ENCODE results near the gene NCKAP5L.

NCKAP5L gene

DNA sequence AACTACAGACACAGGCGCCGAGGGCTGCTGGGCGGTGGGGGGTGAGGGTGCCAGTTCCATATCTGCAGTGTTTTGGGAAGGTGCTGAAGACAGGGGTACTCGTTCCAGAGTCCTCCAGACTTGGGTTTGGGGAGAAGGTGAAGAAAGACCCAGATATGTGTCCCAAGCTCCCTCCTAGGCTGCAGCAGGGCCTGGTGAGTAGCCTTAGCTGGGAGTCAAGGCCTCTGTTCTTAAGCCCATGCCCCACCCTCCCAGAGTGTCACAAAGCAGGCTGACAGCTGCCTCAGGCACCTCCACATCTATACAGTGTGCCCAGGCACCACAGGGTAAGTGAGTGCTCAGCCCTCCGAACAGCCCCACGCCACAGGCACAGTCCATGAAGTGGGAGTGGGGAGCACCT is 4.3 kb downstream of the NCKAP5L start:
- DNase-seq = no peak

DNA sequence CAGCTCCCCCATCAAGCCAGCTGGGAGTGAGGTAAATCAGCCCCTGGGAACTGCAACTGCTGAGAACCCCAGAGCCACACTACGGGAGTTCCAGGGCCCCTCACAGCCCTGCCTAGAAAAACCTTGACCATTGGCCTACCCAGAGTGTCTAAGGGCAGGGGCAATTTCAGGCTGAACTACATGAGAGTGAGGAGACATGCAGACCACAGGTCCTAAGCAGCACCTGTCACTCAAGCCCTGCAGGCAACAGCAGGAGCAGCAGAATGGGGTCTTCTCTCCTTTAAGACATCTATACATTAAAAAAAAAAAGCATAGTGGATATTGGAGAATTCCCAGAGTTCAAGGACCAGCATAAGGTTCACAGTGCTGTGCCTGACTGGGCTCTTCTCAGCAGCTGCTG is 4.9 kb downstream of the NCKAP5L start:
- no peak for DNase-seq

DNA sequence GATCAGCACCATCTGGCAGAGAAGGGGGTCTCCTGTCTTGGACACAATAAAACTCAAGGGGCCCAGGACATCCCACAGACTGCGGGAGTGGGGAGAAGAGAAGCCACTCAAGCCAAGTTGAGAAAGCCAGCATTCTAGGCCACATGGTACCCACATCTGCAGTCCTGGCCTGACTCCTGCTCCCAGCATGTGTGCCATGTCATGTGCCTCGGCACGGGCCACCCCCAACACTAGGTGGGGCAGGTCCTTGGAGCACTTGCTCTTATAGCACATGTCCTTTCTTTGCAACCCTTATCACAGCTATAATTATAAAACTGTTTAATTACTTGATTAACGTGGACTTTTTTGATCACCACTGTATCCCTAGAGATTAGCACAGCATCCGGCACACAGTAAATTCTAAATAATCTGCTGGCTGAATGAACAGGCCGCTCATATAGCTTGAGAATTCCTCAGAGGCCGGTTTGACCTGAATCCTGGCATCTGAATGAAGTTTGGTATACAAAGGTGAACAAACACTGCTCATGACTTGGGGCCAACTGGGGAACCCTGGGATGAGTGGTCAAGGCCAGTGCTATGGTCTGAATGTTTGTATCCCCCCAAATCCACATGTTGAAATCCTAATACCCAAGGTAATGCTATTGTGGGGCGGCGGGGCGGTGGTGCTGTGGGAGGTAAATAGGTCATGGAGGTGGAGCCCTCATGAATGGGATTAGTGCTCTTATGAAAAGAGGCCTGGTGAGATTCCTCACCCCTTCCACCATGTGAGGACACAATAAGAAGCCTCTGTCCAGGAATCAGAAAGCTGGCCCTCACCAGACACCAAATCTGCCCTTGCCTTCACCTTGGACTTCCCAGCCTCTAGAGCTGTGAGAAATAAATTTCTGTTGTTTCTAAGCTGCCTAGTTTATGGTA is 6.6 kb downstream of the NCKAP5L start:
- DNase-seq = no peak

- no peak for DNase-seq
These were observed 8.4 kb downstream of the NCKAP5L start for GRCh38 chr12:49819786-49820185.

- DNase-seq = no peak
These were observed 9.8 kb downstream of the NCKAP5L start for GRCh38 chr12:49818241-49818895.

DNA sequence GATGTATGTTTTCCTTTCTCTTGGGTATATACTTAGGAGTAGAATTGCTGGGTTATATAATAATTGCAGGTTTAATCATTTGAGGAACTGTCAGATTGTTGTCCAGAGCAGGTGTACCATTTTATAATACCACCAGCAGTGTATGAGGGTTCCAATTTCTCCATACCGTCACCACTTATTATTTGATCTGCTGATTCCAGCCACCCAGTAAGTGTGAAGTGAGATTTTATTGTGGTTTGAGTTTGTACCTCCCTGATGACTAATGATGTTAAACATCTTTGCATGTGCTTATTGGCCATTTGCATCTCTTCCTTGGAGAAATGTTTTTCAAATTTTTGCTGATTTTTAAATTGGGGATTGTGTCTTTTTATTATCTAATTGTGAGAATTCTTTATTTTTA is 15.1 kb downstream of the NCKAP5L start:
- DNase-seq = no peak

- DNase-seq = no peak
These were observed 16.2 kb downstream of the NCKAP5L start for GRCh38 chr12:49811961-49812401.

DNA sequence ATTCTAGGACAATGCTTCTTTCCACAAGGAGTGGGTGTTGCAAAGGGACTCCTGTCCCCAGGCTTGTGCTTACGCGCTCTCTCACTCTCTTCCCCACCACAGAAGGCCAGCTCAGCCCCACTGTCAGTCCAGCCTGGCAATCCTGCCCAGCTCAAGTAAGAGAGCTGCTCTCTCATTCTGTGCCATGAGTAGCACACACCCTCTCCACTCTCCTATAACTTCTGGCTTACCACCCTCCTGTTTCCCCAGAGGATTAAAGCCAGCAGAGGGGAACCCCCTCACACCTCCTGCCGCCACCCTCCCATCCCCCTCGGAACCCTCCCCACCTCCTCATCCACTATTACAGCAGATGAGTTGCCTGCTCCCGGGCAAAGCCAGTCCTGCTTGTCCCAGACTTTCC is 17.1 kb downstream of the NCKAP5L start:
- DNase-seq = no peak

GRCh38 chr12:49809906-49810389 is 18.3 kb downstream of the NCKAP5L start:
- DNase-seq = no peak

GRCh38 chr12:49809381-49809905 is 18.8 kb downstream of the NCKAP5L start:
- DNase-seq = no peak

- no peak for DNase-seq
These were observed 19.4 kb downstream of the NCKAP5L start for GRCh38 chr12:49808686-49809380.

GRCh38 chr12:49807991-49808580 is 20.1 kb downstream of the NCKAP5L start:
- DNase-seq = no peak

DNA sequence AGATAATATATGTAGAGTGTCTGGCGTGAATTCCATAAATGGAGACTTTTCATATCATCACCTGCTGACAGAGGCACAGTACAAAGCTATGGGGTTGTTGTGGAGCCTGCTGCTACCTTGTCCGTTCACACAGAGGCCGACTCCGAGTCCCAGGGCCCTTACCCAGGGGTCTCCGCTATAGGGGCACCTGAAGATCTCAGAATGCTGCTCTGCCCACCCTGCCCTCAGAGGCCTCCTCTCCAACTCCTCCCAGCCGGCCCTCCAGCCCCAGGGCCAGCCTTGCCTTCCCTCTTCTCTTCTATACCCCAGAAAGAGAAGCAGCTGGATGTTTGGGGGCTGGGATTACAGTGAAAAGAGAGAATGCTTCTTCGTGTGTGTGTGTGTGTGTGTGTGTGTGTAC is 21.3 kb downstream of the NCKAP5L start:
- no peak for DNase-seq

DNA sequence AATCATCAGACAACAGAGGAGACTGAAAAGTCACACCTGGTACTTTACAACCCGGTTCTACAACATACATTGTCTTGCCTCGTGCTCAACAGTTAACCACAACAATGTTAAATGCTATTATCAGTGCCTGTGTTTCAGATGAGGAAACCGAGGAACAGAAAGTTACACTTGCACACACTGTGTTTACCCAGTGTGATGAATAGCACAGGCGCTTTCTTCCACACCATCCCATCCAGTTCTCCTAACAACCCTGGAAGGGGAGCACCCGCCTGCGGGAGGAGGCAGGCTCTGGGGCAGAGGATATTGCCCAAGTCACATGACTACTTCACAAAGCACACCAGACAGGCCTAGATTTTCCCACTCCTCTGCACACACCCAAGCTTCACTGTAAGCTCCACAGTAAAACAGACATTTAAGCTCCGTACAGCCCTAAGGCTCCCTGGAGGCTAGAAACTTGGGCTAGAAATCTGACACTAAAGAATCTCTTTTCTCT is 21.8 kb downstream of the NCKAP5L start:
- no peak for DNase-seq

- no peak for DNase-seq
These were observed 22.8 kb downstream of the NCKAP5L start for GRCh38 chr12:49805409-49805808.

DNA sequence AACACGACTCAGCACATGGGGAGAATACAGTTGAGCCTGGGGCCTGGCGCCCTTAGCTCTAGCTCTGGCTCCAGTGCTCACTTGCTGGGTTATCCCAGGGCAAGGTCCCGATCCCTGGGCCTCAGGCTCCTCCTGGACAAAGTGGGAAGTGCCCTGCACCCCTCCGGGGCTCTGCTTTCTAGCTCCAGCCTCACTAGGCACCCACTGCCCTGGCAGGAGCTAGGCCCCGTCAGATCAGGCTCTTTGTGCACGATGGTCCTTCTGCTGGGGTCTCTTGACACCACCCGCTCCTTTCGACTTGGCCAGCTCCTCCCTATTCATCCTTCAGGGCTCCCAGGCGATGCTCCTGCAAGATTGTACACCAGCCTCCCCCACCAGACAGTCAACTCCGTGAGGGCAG is 23.4 kb downstream of the NCKAP5L start:
- DNase-seq = no peak

GRCh38 chr12:49803693-49804450 is 24.3 kb downstream of the NCKAP5L start:
- DNase-seq = no peak

- no peak for DNase-seq
These were observed 26.8 kb downstream of the NCKAP5L start for GRCh38 chr12:49801141-49802063.

- DNase-seq = no peak
These were observed 27.6 kb downstream of the NCKAP5L start for GRCh38 chr12:49800421-49801140.

- no peak for DNase-seq
These were observed 29.3 kb downstream of the NCKAP5L start for GRCh38 chr12:49798934-49799333.

Data from amniotic stem cell (primary cell).